ENCODE measurements around the gene HOXB5.

Gene HOXB5

DNA sequence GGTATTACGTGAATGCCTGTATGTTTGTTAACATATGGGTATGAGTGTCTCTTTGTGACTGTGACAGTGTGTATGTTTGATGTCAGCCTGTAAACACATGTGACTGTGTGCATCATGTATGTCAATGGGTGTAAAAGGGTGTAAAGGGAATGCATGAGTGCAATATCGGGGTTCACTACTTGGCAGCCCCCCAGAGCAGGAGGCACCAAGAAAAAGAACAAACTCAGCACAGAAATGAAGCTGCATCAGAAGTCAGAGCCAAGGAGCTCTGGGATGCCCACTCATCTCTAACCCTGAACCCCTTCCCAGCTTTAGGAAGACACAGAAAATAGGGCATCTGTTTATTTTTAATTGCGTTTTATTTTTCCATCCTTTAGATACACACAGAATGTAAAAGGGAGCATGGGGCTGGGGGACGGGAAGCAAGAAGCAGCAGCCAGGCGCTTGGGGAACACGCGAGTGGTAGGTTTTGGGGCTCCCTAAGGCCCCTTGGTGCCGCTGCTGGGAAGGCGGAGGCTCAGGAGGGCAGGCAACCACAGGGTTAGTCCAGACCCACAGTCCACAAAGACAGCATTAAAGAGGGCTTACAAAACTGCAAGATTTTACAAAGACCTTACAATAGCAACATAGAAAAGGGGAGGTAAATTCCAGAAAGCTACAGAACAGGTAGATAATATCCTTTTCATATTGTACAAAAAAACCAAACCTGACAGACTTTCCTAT lies 13.5 kb upstream of the HOXB5 start:
- TF ChIP-seq EZH2phosphoT487 (IDR thresholded peaks at IDR 0.05; ENCODE audit: borderline replicate concordance, low read length), result no peak
- no peak for TF ChIP-seq CTCF (IDR thresholded peaks at IDR 0.05; ENCODE audit: low read depth, low read length, poor library complexity, severe bottlenecking)
- Histone ChIP-seq H3F3A (ENCODE audit: control insufficient read depth, insufficient read depth) (no peaks in the 10 kb centered on the region), H3K4me2 (ENCODE audit: low read length) (no peak overlapping the region), H3K9me3 (ENCODE audit: control insufficient read depth, insufficient read depth, low read length) (no peaks in the 10 kb centered on the region), H4K20me1 (ENCODE audit: control insufficient read depth, insufficient read depth, low read depth, low read length) (no peaks in the 10 kb centered on the region), H3K4me3 (ENCODE audit: low read length) (no peak overlapping the region), H3K4me1 (ENCODE audit: control insufficient read depth, low read length) (peaks cover 16% of the 10 kb centered on the region), H3K9me2 (replicated peaks; ENCODE audit: control insufficient read depth, low read length) (no peaks in the 10 kb centered on the region), H3K27me3 (ENCODE audit: control insufficient read depth, low read length) (peaks cover 24% of the 10 kb centered on the region), H3K27ac (ENCODE audit: low read depth, low read length) (no peak overlapping the region), H3K79me2 (ENCODE audit: control insufficient read depth, low read length) (no peaks in the 10 kb centered on the region), H3K36me3 (ENCODE audit: control insufficient read depth, low read length) (no peaks in the 10 kb centered on the region)

- Histone ChIP-seq H3K36me3 (ENCODE audit: control insufficient read depth, low read length) (no peaks in the 10 kb centered on the region), H3K4me3 (ENCODE audit: low read length) (no peak overlapping the region), H3K4me1 (ENCODE audit: control insufficient read depth, low read length) (peaks cover 10% of the 10 kb centered on the region), H3K4me2 (ENCODE audit: low read length) (no peak overlapping the region), H3F3A (ENCODE audit: control insufficient read depth, insufficient read depth) (no peaks in the 10 kb centered on the region), H3K9me3 (ENCODE audit: control insufficient read depth, insufficient read depth, low read length) (no peaks in the 10 kb centered on the region), H3K9me2 (replicated peaks; ENCODE audit: control insufficient read depth, low read length) (no peaks in the 10 kb centered on the region), H3K27me3 (ENCODE audit: control insufficient read depth, low read length) (peaks cover 27% of the 10 kb centered on the region), H3K79me2 (ENCODE audit: control insufficient read depth, low read length) (no peaks in the 10 kb centered on the region), H4K20me1 (ENCODE audit: control insufficient read depth, insufficient read depth, low read depth, low read length) (no peaks in the 10 kb centered on the region), H3K27ac (ENCODE audit: low read depth, low read length) (no peak overlapping the region)
- no peak for TF ChIP-seq CTCF (IDR thresholded peaks at IDR 0.05; ENCODE audit: low read depth, low read length, poor library complexity, severe bottlenecking)
- TF ChIP-seq EZH2phosphoT487 (IDR thresholded peaks at IDR 0.05; ENCODE audit: borderline replicate concordance, low read length), result no peak
Observed at GRCh38 chr17:48605991-48606891, 12.7 kb upstream of the HOXB5 start.

GRCh38 chr17:48605409-48605919 lies 11.9 kb upstream of the HOXB5 start:
- no peak overlapping the region for H3K4me2 ChIP-seq (ENCODE audit: low read length)

More at GRCh38 chr17:48605409-48605919, 11.9 kb upstream of the HOXB5 start:
- H3K36me3 ChIP-seq (ENCODE audit: control insufficient read depth, low read length), result no peaks in the 10 kb centered on the region
- peaks cover 10% of the 10 kb centered on the region for H3K4me1 ChIP-seq (ENCODE audit: control insufficient read depth, low read length)
- H3K4me3 ChIP-seq (ENCODE audit: low read length), result no peak overlapping the region
- no peaks in the 10 kb centered on the region for H3F3A ChIP-seq (ENCODE audit: control insufficient read depth, insufficient read depth)
- no peaks in the 10 kb centered on the region for H3K9me3 ChIP-seq (ENCODE audit: control insufficient read depth, insufficient read depth, low read length)
- H3K27ac ChIP-seq (ENCODE audit: low read depth, low read length), result no peak overlapping the region
- peaks cover 35% of the 10 kb centered on the region for H3K27me3 ChIP-seq (ENCODE audit: control insufficient read depth, low read length)
- H4K20me1 ChIP-seq (ENCODE audit: control insufficient read depth, insufficient read depth, low read depth, low read length), result no peaks in the 10 kb centered on the region
- H3K79me2 ChIP-seq (ENCODE audit: control insufficient read depth, low read length), result no peaks in the 10 kb centered on the region
- H3K9me2 ChIP-seq (replicated peaks; ENCODE audit: control insufficient read depth, low read length), result no peaks in the 10 kb centered on the region
- TF ChIP-seq CTCF (IDR thresholded peaks at IDR 0.05; ENCODE audit: low read depth, low read length, poor library complexity, severe bottlenecking), result no peak
- no peak for TF ChIP-seq EZH2phosphoT487 (IDR thresholded peaks at IDR 0.05; ENCODE audit: borderline replicate concordance, low read length)
